Right lobe of liver (tissue), 6 donors: ENCODE results near the gene AGRP. TPM values are rescaled to one million over a fixed set of nuclear protein-coding genes. Genes with fewer than 3 reads are reported as not detected.

Source experiments
- ATAC-seq, 4 donors: fragments of 200-7000 bp; cut with Tn5 transposase; one replicate each; pipeline ENCODE4 v1.9.1; 2020; ENCODE audit warnings: mild to moderate bottlenecking in 4 of 4, moderate library complexity in 4 of 4
- DNase-seq, 3 donors: peaks; one replicate each; pipeline ENCODE4 v3.0.0-alpha.2; 2020
- H3K27ac ChIP-seq, 3 donors: fragments of 200-600 bp; one replicate each; pipeline ENCODE4 v1.8.0; 2022
- H3K27me3 ChIP-seq, 2 donors: fragments of 200-600 bp; one replicate each; pipeline ENCODE4 v1.8.0; 2022
- H3K36me3 ChIP-seq, 4 donors: fragments of 200-600 bp; sonication (generic) in 1 of 4; one replicate each; pipeline versions ENCODE4 v1.5.1 to v1.8.0; 2017 to 2022; ENCODE audit warnings: control low read depth in 1 of 4
- H3K4me1 ChIP-seq, 4 donors: fragments of 200-600 bp; sonication (generic) in 1 of 4; one replicate each; pipeline versions ENCODE4 v1.5.1 to v1.8.0; 2017 to 2022; ENCODE audit warnings: control low read depth in 1 of 4
- H3K4me3 ChIP-seq, 3 donors: fragments of 200-600 bp; one replicate each; pipeline ENCODE4 v1.8.0; 2022
- H3K9me3 ChIP-seq, 4 donors: fragments of 200-600 bp; sonication (generic) in 1 of 4; one replicate each; pipeline versions ENCODE4 v1.5.1 to v1.8.0; 2017 to 2022; ENCODE audit warnings: control low read depth in 1 of 4
- POLR2A ChIP-seq: fragments of 450-650 bp; IDR thresholded peaks from one replicate; pipeline ENCODE4 v1.6.1; 2017; ENCODE audit warnings: antibody characterized with exemption, mild to moderate bottlenecking
- WGBS: methylation state at CpG from one replicate; pipeline ENCODE4 v1.1.6; 2018; ENCODE audit warnings: low coverage, low lambda C conversion rate; ENCODE audit not compliant: insufficient coverage; ENCODE audit errors: missing lambda C conversion rate; 5-methylcytosine and 5-hydroxymethylcytosine counted together
- intact Hi-C, 2 donors: fragments of 100-400 bp; cut with DNase I; formaldehyde crosslinking; loops; one replicate each; pipeline versions ENCODE4 v1.11.2 to v1.14.1; 2022
- total RNA-seq, 6 experiments: library from RNA; depleted of rRNA in 2 of 6; stranded (reverse); fragments of >200 nt in 2 of 6; fragmentation: NEBNext Ultra II Directional in 3 of 6; extraction: Animal tissue kit (Norgen Biotek cat#: 25700) in 3 of 6; gene quantifications; one replicate each; pipeline versions ENCODE4 v1.1.0 to v1.2.4, GENCODE V29; 2016 to 2023
- TF ChIP-seq, protein P1 (sequence below), 4 donors: fragments of 200-600 bp in 3 of 4; fragments of 450-650 bp in 1 of 4; IDR thresholded peaks; one replicate each; pipeline versions ENCODE4 v1.5.1 to v1.8.0; 2016 to 2022; ENCODE audit warnings: antibody characterized with exemption in 4 of 4, mild to moderate bottlenecking in 2 of 4
- donor health status: DM: no; HTN: yes; CAD: no.
- donor health status: DM: no; HTN: no; CAD: no.
- donor health status: DM: no; HTN: no; CAD: no.
- donor health status: DM: no; HTN: yes; CAD: no.
- donor health status: DM: no; HTN: yes; CAD: no.

Gene AGRP
- total RNA-seq, 6 experiments from 2014 or later, result not detected

DNA sequence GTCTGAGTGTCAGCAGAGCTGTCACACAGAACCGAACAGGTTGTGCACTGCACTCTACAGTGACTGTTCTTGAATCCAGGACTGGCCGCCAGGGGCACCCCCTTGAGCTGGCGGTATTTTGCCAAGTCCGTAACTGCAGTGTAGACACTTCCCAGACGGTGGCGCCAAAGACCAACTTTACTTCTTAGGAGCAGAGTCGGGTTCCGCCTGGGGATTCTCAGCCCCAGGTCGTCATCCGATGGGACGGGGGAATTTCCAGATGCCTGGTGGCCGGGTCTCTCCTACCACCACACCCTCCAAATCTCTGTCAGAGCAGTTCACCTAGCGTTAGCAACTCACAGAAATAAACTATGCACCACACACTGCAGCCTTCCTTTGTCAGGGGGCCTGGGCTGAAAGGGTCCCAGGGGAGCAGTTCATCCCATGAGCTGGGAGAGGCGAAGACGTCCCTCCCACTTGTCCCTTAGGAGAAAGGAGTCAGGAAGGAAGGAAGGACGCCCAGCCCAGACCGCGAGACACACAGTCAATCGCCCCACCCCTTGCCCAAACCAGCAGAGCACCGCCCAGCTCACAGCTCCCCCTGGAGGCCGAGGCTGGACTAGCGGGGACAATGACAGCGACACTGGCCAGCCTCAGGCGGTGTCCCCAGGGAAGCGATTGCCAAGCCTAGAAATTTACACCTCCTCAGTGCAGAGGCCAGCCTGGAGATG is 37.9 kb upstream of the AGRP start:
- Histone ChIP-seq H3K27ac (peak overlapping the region; percentile 69 to 85 (median 77)), H3K36me3 (no peaks in the 10 kb centered on the region), H3K4me1 (peaks cover 0 to 16% (median 0%) of the 10 kb centered on the region in 4 donors), H3K4me3 (peak overlapping the region; percentile 34 to 58 (median 49)), H3K9me3 (no peaks in the 10 kb centered on the region), H3K27me3 (no peaks in the 10 kb centered on the region)
- peak; percentile 94 for DNase-seq
- TF ChIP-seq, protein P1, sequence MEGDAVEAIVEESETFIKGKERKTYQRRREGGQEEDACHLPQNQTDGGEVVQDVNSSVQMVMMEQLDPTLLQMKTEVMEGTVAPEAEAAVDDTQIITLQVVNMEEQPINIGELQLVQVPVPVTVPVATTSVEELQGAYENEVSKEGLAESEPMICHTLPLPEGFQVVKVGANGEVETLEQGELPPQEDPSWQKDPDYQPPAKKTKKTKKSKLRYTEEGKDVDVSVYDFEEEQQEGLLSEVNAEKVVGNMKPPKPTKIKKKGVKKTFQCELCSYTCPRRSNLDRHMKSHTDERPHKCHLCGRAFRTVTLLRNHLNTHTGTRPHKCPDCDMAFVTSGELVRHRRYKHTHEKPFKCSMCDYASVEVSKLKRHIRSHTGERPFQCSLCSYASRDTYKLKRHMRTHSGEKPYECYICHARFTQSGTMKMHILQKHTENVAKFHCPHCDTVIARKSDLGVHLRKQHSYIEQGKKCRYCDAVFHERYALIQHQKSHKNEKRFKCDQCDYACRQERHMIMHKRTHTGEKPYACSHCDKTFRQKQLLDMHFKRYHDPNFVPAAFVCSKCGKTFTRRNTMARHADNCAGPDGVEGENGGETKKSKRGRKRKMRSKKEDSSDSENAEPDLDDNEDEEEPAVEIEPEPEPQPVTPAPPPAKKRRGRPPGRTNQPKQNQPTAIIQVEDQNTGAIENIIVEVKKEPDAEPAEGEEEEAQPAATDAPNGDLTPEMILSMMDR (IDR thresholded peaks at IDR 0.05), result peak; percentile 66 to 96 (median 74)
- peak; percentile 30 for TF ChIP-seq POLR2A
- ATAC-seq, result peak; percentile 94 to 97 (median 96)
- 0% methylated on average over 9 of the region's 25 CpGs for WGBS
- intact Hi-C loops, result no loop called here

DNA sequence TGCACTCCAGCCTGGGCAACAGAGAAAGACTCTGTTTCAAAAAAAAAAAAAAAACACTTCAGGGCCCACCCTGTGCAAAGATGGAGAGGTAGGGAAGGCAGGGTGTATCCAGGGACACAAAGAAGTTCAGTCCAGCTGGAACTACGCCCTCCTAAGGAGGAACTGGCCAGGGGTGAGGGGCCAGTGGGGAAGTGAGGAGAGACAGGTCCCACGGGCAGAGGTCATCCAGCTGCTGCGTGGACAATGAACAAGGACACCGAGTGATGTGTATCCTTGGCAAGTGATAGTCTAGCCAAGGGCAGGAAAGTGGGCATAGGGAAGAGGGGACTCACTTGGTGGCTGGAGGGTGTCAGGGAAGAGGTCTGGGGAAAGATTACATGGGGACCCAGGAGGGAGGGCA is 35.9 kb upstream of the AGRP start:
- Histone ChIP-seq H3K27ac (no peak overlapping the region), H3K36me3 (no peaks in the 10 kb centered on the region), H3K4me1 (peaks cover 0 to 15% (median 0%) of the 10 kb centered on the region in 4 donors), H3K9me3 (no peaks in the 10 kb centered on the region), H3K27me3 (no peaks in the 10 kb centered on the region), H3K4me3 (no peak overlapping the region)
- no peak for DNase-seq
- TF ChIP-seq, protein P1 (IDR thresholded peaks at IDR 0.05), result no peak
- TF ChIP-seq POLR2A, result no peak
- intact Hi-C loops, result no loop called here
- ATAC-seq, result no peak
- WGBS, result 15% methylated on average over 4 of the region's 4 CpGs

DNA sequence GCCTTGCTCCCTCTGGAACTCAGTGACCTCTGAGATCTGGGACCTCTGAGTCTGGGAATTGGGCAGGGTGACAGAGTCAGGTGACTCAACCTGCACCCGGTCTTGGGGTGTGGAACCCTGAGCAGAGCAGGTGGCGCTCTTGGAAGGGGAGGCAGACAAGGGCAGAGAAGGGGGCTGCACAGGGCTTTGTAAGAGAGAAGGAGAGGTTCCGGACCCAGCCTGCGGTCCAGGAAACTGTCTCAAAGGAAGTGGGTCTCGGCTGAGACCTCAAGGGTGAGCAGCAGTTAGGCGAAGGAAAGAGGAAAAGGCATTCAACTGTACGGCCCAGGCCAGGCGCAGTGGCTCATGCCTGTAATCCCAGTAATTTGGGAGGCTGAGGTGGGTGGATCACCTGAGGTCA is 35.3 kb upstream of the AGRP start:
- no peak overlapping the region for H3K27ac ChIP-seq
- DNase-seq, result no peak
- no peak overlapping the region for H3K4me3 ChIP-seq
- H3K27me3 ChIP-seq, result no peaks in the 10 kb centered on the region
- intact Hi-C loops, result no loop called here
- 66% methylated on average over 6 of the region's 8 CpGs for WGBS
- no peak for ATAC-seq
- TF ChIP-seq POLR2A, result no peak
- TF ChIP-seq, protein P1 (IDR thresholded peaks at IDR 0.05), result no peak
- peaks cover 0 to 10% (median 0%) of the 10 kb centered on the region in 4 donors for H3K4me1 ChIP-seq
- H3K36me3 ChIP-seq, result no peaks in the 10 kb centered on the region
- H3K9me3 ChIP-seq, result no peaks in the 10 kb centered on the region

DNA sequence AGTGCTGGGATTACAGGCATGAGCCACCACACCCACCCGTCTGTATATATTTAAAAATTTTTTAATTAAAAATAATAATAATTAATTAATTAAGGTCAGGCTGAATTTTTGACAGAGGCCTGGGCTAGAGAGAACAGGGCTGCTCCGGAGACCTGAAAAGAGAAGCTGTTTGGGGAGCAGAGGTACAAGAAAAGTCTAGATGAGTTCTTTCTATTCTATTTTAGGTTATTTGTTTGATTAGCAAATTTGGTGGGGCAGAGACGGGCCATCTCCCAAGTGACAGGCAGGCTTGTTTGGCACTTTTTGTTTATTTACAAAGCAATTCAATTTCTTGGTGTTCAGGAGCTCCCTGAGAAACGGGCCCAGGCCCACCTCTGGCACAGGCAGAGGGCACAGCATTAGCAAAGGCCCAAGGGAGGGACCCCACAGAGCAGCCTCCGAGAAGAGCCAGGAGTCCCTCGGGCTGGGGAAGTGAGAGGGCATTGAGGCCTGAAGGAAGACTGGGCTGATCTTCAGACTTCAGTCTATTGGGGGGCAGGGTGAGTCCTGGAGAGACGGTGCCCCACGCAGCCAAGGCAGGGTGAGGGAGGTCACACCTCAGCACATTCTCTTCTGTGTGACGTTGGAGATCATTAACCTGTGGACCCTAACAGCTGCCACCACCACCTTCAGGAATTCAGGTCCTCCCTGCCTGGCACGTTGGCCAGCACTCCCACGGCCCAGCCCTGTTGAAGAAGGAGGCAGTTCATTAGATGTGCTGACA is 34.5 kb upstream of the AGRP start:
- ATAC-seq, result no peak
- Histone ChIP-seq H3K4me3 (no peak overlapping the region), H3K9me3 (no peaks in the 10 kb centered on the region), H3K4me1 (peaks cover 0 to 10% (median 0%) of the 10 kb centered on the region in 4 donors), H3K27me3 (no peaks in the 10 kb centered on the region), H3K27ac (no peak overlapping the region), H3K36me3 (no peaks in the 10 kb centered on the region)
- intact Hi-C loops, result no loop called here
- WGBS, result 68% methylated on average over 7 of the region's 11 CpGs
- DNase-seq, result no peak
- no peak for TF ChIP-seq POLR2A
- TF ChIP-seq, protein P1 (IDR thresholded peaks at IDR 0.05), result no peak
